GM12873 (cell line): Measurements from ENCODE around the gene AKT3.

Experiments used
- TF ChIP-seq, protein P1 (sequence below): IDR thresholded peaks from 2 replicates; pipeline ENCODE4 v1.5.1; 2012; ENCODE audit warnings: low read depth, mild to moderate bottlenecking, moderate library complexity, low read length, control low read depth; ENCODE audit not compliant: insufficient read depth; ENCODE audit errors: missing control alignments

The AKT3 gene

DNA sequence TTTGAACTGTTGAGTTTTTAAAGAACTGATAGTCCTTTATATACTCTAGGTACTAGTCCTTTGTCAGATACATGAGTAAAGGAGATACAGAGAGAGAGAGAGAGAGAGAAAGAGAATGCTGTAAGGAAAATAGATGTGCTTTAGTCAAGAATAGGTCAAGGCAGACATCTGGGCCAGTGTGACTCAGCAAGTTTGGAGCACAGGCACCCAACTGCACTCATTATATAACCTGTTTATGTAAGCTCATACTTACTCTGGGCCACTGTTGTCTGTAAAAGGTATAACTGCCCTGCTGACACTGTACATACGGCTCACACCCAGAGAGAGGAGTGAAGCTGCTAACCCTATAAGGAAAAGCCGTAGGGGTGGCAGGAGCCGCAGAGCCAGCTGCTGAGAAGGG, 32.2 kb upstream of the AKT3 start:
- TF ChIP-seq, protein P1, sequence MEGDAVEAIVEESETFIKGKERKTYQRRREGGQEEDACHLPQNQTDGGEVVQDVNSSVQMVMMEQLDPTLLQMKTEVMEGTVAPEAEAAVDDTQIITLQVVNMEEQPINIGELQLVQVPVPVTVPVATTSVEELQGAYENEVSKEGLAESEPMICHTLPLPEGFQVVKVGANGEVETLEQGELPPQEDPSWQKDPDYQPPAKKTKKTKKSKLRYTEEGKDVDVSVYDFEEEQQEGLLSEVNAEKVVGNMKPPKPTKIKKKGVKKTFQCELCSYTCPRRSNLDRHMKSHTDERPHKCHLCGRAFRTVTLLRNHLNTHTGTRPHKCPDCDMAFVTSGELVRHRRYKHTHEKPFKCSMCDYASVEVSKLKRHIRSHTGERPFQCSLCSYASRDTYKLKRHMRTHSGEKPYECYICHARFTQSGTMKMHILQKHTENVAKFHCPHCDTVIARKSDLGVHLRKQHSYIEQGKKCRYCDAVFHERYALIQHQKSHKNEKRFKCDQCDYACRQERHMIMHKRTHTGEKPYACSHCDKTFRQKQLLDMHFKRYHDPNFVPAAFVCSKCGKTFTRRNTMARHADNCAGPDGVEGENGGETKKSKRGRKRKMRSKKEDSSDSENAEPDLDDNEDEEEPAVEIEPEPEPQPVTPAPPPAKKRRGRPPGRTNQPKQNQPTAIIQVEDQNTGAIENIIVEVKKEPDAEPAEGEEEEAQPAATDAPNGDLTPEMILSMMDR, result no peak

- TF ChIP-seq, protein P1, result no peak
These were observed 5.7 kb upstream of the AKT3 start for GRCh38 chr1:243855616-243856318.

- TF ChIP-seq, protein P1, result no peak
These were observed 1.7 kb upstream of the AKT3 start for GRCh38 chr1:243851765-243852164.

DNA sequence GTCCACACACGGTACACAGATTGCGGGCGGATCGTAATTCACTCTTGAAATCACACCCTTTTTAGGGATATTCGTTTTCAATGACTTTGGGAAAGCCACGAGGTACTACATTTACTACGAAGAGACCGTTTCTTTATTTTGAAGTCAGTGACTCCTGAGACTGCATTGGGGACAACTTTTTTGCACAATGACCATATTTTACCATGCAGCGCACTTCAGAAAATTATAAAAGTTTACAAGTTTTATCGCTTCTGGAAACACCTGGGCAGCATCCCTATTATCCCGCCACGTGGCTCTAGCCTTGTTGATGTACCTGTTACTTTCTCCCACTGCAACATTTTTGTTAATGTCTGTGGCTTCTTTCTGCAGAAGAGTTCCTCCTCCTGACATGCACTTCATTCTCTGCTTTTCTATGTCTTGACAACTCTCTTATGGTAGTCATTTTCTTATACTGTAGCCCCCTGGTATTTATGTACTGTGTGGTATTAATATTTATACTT, 1.3 kb upstream of the AKT3 start:
- TF ChIP-seq, protein P1, result no peak

- TF ChIP-seq, protein P1, result no peak
These were observed 611 bp upstream of the AKT3 start for GRCh38 chr1:243850452-243851256.

- TF ChIP-seq, protein P1, result no peak
These were observed 432 bp downstream of the AKT3 start for GRCh38 chr1:243849421-243850201.
